Naive B cell (primary cell): ENCODE results near the gene DNALI1. TPM values are rescaled to one million over a fixed set of nuclear protein-coding genes. Genes with fewer than 3 reads are reported as not detected.

ENCODE experiments used
- ATAC-seq, 2 donors: fragments of 150-1000 bp; cut with Tn5 transposase; 2 replicates each; pipeline ENCODE4 v1.10.0; 2021; ENCODE audit warnings: low read depth in 2 of 2, mild to moderate bottlenecking in 2 of 2, moderate library complexity in 2 of 2
- DNase-seq: peaks from one replicate; pipeline ENCODE4 v3.0.0; 2022
- H3K27ac Mint-ChIP-seq, 6 donors: one replicate each; pipeline ENCODE4 v1.8.0; 2020 to 2022; ENCODE audit warnings: mild to moderate bottlenecking in 6 of 6, mixed read lengths in 6 of 6, moderate library complexity in 5 of 6, inconsistent platforms in 2 of 6
- H3K27me3 Mint-ChIP-seq, 3 donors: one replicate each; pipeline ENCODE4 v1.8.0; 2021 to 2022; ENCODE audit warnings: mixed read lengths in 3 of 3, mild to moderate bottlenecking in 1 of 3
- H3K36me3 Mint-ChIP-seq, 2 donors: one replicate each; pipeline ENCODE4 v1.8.0; 2020 to 2022; ENCODE audit warnings: mixed read lengths in 2 of 2, inconsistent platforms in 1 of 2, mild to moderate bottlenecking in 1 of 2
- H3K4me1 Mint-ChIP-seq, 3 donors: one replicate each; pipeline ENCODE4 v1.8.0; 2020 to 2022; ENCODE audit warnings: mixed read lengths in 3 of 3, inconsistent platforms in 1 of 3, mild to moderate bottlenecking in 1 of 3, moderate library complexity in 1 of 3
- H3K4me3 Mint-ChIP-seq, 8 donors: one replicate each; pipeline ENCODE4 v1.8.0; 2020 to 2022; ENCODE audit warnings: mild to moderate bottlenecking in 8 of 8, mixed read lengths in 8 of 8, moderate library complexity in 8 of 8, inconsistent platforms in 2 of 8
- H3K9me3 Mint-ChIP-seq, 7 donors: one replicate each; pipeline ENCODE4 v1.8.0; 2020 to 2022; ENCODE audit warnings: mixed read lengths in 7 of 7, mild to moderate bottlenecking in 5 of 7, inconsistent platforms in 2 of 7, moderate library complexity in 1 of 7
- polyA plus RNA-seq, 6 donors: library from polyadenylated mRNA; unstranded; fragments of 300-500 nt; fragmentation: Illumina TruSeq; gene quantifications; one replicate each; pipeline ENCODE4 v1.2.3, GENCODE V29; 2021; ENCODE audit warnings: low read depth in 6 of 6

The DNALI1 gene
- polyA plus RNA-seq, 6 donors from 2014 or later, result 0.08 to 0.18 (median 0.14) TPM; not detected in 2

DNA sequence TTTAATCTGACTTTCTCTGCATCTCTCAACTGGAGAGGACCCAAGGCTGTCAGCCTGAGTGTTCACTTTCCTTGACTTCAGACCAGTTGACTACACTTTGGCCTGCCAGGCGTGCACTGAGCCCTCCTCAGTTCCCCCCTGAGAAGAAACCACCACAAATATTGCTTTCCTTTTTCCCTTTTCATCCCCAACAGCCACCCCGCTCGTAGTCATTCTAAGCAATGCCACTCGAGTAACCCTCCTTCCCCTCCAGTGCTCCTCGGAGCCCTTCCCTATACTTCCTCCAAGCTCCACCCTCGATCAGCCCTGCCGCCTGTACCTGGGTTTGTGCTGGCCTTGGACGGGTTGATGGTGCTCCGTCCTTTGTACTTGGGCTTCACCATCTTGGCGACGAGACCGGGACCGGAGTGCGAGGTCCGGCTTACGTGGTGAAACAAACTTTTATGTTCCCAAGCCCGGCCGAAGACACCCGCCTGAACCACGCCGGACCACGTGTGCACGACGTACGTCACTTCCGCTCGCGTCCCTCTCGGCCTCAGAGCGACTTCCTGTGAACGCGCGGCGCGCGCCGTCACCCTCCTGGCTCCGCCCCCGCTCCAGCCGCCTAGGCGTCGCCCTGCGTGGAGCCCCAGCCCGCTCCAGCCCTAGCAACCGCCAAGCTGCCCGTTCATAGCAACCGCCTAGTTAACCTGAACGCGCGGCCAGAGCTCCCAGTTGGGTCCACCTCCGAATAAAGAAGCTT lies 38.9 kb downstream of the DNALI1 start, which contains the start of gene GNL2:
GNL2 (minus strand) TSS at position 498 of the 742 bp plus-strand sequence; CDS start at position 383, 115 bp downstream.
- peaks cover 5 to 6% of the 10 kb centered on the region in 2 donors for H3K36me3 Mint-ChIP-seq
- peak; percentile 98 for DNase-seq
- H3K9me3 Mint-ChIP-seq, result no peaks in the 10 kb centered on the region
- H3K4me1 Mint-ChIP-seq, result peaks cover 18 to 30% (median 19%) of the 10 kb centered on the region in 3 donors
- peaks cover 0 to 5% (median 0%) of the 10 kb centered on the region in 3 donors for H3K27me3 Mint-ChIP-seq
- H3K4me3 Mint-ChIP-seq, result peak within 1 kb of the TSS; percentile 98 to 100 (median 100)
- peak within 1 kb of the TSS; percentile 99 to 100 (median 99) for H3K27ac Mint-ChIP-seq
- ATAC-seq, result peak; percentile 96 to 97

DNA sequence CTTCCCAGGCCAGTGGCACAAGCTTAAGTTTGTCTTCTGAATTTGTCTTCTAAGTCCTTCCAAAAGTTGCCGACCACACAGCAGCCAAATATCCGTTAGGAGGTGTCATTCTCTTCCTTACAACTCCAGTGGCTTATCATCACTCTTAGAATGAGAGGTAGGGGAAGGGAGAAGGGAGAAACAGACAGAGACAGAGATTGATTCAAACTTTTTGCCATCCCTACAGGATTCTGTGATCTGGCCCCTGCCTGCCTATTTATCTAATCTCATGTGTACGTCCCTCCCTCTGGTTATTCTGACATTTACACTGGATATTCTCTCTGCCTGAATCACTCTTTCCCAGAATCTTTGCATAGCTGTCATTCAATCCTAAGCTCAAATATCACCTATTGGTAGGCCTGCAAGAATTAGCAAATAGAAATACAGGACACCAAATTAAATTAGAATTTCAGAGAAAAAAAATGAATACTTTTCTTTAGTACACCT lies 39.5 kb downstream of the DNALI1 start:
- H3K36me3 Mint-ChIP-seq, result peaks cover 0 to 6% of the 10 kb centered on the region in 2 donors
- no peaks in the 10 kb centered on the region for H3K9me3 Mint-ChIP-seq
- DNase-seq (no peak), ATAC-seq (peak in 1 of 2 donors; percentile 3)
- peak overlapping the region; percentile 98 to 100 (median 100) for H3K4me3 Mint-ChIP-seq
- H3K27me3 Mint-ChIP-seq, result peaks cover 0 to 5% (median 4%) of the 10 kb centered on the region in 3 donors
- H3K27ac Mint-ChIP-seq, result peak overlapping the region; percentile 99 to 100 (median 99)
- H3K4me1 Mint-ChIP-seq, result peaks cover 18 to 30% (median 19%) of the 10 kb centered on the region in 3 donors

DNA sequence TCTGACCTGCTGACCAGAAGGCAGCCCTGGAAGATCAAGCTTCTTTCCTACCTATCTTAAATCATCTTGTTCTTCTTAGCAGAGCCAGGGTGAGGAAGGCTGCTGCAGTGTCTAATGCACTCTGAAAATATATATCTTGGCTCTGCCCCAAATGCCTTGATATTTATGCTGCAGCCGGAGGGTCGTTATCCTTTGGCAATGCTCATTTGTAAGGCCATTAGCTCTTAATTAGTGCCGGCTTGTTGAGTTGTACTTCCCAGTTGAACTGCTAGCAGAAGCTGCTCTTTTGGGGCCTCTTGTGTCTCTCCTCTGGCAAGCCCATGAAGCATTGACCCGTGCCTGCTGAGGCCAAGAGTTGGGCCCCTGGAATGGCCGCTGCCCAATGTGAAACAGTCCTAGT lies 43.2 kb downstream of the DNALI1 start:
- Mint-ChIP-seq H3K36me3 (peaks cover 0 to 6% of the 10 kb centered on the region in 2 donors), H3K27ac (no peak overlapping the region), H3K4me1 (peaks cover 15 to 25% (median 24%) of the 10 kb centered on the region in 3 donors), H3K9me3 (no peaks in the 10 kb centered on the region), H3K4me3 (no peak overlapping the region), H3K27me3 (peaks cover 8 to 24% (median 16%) of the 10 kb centered on the region in 3 donors)
- DNase-seq (no peak), ATAC-seq (no peak)

DNA sequence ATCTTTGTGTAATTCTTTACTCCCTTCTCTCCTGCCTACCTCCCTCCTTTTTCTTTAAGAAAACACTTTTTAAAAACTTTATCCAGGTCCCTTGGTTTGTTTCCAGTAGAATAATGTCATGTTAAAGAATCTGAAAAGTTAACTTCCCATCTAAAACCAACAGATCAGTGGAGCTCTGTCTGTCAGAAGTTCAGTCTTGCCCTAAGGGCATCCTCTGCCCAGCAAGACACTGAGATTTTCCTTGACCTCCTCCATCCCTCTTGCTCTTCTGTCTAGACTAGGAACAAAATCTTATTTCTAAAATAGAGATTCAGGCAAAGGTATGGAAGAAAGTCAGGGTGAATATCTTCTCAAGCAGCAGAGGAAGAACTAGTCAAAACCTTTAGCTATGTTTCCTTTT lies 44.7 kb downstream of the DNALI1 start:
- Mint-ChIP-seq H3K9me3 (no peaks in the 10 kb centered on the region), H3K4me1 (peaks cover under 1 to 10% (median 9%) of the 10 kb centered on the region in 3 donors), H3K27me3 (peaks cover 10 to 25% (median 18%) of the 10 kb centered on the region in 3 donors), H3K4me3 (no peak overlapping the region), H3K36me3 (no peaks in the 10 kb centered on the region), H3K27ac (peak overlapping the region in 4 of 6 donors; percentile 8 to 30 (median 26))
- DNase-seq, result no peak
- no peak for ATAC-seq

DNA sequence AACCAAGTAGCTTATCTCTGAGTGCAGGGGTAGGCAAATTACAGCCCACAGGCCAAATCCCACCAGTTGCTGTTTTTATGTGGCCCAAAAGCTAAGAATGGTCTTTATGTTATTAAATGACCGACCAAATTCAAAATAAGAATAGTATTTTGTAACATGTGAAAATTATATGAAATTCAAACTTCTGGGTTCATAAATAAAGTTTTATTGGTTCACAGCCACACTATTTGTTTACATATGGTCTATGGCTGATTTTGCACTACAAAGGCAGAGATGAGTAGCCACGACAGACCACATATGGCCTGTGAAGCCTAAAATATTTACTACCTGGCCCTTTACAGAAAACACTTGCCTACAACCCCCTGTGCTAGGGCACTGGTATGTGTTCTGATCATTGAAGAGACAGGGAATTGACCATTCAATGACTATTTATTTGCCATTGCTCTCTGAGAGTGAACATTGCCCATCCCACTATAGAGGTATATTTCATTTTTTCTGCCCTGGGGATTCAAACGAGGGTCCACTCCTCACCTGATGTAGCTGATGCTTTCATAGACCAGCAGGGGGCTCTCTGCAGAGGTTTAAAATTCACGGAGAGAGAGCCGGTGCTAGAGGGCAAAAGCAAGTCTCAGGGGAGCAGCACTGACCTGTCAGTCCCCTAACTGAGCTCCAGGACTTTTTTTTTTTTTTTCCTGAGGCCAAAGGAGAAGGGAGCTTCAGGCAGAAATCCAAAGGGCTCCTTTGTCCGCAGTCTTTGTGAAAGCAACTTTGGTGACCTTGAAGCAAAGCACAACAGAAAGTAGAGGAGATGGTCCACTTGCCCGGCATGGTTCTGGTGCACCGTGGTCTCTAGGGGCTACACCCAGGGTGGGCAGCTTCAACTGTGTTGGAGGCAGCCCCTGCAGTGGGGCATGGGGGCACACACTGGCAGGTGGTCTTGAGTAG lies 46.3 kb downstream of the DNALI1 start:
- H3K4me1 Mint-ChIP-seq, result peaks cover 0 to 6% (median 6%) of the 10 kb centered on the region in 3 donors
- no peaks in the 10 kb centered on the region for H3K36me3 Mint-ChIP-seq
- no peaks in the 10 kb centered on the region for H3K9me3 Mint-ChIP-seq
- H3K4me3 Mint-ChIP-seq, result peak overlapping the region in 2 of 8 donors; percentile 22 to 62
- H3K27me3 Mint-ChIP-seq, result peaks cover 10 to 25% (median 18%) of the 10 kb centered on the region in 3 donors
- ATAC-seq, result peak; percentile 61 to 66
- peak overlapping the region in 1 of 6 donors; percentile 23 for H3K27ac Mint-ChIP-seq
- DNase-seq, result peak; percentile 44

DNA sequence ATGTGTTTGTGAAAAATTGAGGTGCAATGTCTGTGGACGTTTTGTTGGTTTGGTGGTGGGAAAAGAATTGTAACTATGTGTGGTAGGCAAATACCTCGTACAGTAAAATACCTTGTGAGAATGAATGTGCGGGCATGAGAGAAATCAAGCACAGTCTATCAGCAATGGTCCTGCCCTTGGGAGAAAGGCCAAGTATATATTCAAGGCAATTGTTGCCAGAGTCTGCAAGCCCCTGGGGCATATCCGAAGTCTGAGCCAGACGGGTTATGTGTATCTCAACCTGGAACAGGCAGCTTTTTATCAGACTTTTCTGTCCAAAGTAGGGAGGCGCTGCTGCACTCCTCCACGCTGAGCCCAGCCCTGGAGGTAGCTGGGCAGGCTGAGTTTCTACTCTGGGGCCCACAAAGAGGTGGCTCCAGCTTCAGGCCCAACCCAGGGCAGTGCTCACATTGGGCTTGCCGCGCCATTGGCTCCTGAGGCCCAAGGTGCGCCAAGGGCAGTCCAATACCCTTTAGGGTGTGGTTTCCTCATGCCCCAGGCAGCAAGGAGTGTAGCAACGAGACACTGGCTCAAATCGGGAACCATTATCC lies 48.4 kb downstream of the DNALI1 start:
- no peak for DNase-seq
- H3K4me1 Mint-ChIP-seq, result peaks cover 0 to 6% (median 6%) of the 10 kb centered on the region in 3 donors
- peak overlapping the region in 1 of 6 donors; percentile 10 for H3K27ac Mint-ChIP-seq
- no peak for ATAC-seq
- H3K9me3 Mint-ChIP-seq, result no peaks in the 10 kb centered on the region
- H3K36me3 Mint-ChIP-seq, result no peaks in the 10 kb centered on the region
- peaks cover 10 to 22% (median 18%) of the 10 kb centered on the region in 3 donors for H3K27me3 Mint-ChIP-seq
- H3K4me3 Mint-ChIP-seq, result no peak overlapping the region

DNA sequence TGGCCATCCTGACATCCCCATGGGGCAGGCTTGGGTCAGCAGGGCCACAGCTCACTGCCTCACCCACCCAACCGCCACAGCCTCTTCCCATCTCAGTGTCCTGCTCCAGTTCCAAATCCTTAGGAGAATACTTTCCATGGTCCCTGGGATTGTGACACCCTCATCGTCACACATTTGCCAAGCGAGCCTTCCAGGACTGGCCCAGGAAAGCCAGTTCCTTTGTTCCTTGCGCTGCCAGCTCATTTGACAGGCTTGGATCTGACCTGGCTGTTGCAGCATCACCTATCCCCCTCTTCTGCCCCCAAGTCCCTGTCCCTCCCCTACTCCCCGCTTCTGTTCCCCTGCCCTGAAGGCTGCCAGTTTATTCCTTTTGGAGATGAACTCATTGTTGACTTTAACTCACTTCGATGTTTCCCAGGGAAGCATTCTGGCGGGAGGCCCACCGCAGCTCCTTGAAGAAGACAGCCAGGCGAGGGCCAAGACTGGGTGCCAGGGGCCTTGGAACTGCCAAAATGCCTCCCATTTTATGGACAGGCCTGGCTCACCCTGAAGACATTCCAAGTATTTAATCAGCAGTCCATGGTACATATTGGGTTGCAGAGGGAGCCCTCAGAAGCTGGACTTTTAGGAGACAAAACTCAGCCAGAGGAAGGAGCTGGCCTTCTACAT lies 49.2 kb downstream of the DNALI1 start:
- peaks cover 0 to 6% (median 6%) of the 10 kb centered on the region in 3 donors for H3K4me1 Mint-ChIP-seq
- H3K27me3 Mint-ChIP-seq, result peaks cover 10 to 20% (median 16%) of the 10 kb centered on the region in 3 donors
- H3K9me3 Mint-ChIP-seq, result no peaks in the 10 kb centered on the region
- no peaks in the 10 kb centered on the region for H3K36me3 Mint-ChIP-seq
- no peak overlapping the region for H3K27ac Mint-ChIP-seq
- DNase-seq, result no peak
- no peak for ATAC-seq
- H3K4me3 Mint-ChIP-seq, result no peak overlapping the region

DNA sequence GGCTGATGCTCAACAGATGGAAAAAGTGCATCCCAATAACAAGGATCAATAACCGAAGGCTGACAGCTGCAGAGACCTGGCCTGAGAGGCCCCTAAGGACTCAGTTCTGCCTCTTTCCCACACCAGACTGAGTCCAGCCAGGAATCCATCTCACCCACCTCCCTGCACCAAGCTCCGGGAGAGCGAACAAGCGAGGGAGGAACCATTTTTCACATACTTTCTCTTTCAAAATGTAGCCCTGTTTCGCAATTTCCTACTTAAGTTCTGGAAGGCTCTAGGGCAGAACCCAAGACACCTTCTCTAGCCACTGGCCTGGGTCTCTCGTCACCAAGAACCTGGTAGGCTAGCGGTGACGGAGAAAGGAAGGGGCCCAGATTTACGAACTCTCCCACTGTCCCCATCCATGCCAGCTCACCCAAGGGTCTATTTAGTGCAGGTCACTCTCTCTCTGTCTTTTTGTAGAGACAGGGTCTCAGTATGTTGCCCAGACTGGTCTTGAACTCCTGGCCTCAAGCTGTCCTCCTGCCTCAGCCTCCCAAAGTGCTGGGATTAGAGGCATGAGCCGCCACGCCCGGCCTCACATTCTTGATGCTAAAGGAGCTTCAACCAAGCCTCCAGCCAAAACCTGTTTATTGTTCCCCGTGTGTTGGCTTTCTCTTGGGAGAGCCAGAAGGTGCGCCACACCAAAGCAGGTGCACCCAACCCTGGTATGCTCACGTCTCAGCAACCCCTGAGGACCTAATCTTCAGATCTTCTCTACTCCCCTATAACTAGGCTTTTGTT lies 49.9 kb downstream of the DNALI1 start:
- Mint-ChIP-seq H3K4me3 (no peak overlapping the region), H3K27me3 (peaks cover 10 to 20% (median 11%) of the 10 kb centered on the region in 3 donors), H3K4me1 (peaks cover 0 to 6% (median 6%) of the 10 kb centered on the region in 3 donors), H3K27ac (peak overlapping the region in 1 of 6 donors; percentile 85), H3K36me3 (no peaks in the 10 kb centered on the region), H3K9me3 (no peaks in the 10 kb centered on the region)
- no peak for ATAC-seq
- DNase-seq, result no peak

DNA sequence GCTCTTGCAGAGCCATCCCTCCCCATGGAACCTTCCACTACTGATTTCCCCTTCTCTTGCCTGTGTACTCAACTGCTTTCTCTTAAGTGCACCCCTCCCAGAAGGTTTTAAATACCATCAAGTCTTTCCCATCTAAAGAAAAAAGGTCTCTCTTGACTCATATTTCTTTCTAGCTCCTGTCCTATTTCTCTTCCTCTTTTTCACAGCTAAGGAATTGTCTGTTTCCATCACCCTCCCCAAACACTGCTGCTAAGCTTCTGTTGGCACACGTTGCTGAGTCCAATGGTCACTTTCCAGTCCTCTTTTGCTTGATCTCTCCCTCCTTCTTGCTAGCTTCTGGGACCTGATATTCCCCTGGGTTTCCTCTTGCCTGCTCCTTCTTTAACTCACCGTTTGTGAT lies 52.3 kb downstream of the DNALI1 start:
- DNase-seq, result no peak

DNA sequence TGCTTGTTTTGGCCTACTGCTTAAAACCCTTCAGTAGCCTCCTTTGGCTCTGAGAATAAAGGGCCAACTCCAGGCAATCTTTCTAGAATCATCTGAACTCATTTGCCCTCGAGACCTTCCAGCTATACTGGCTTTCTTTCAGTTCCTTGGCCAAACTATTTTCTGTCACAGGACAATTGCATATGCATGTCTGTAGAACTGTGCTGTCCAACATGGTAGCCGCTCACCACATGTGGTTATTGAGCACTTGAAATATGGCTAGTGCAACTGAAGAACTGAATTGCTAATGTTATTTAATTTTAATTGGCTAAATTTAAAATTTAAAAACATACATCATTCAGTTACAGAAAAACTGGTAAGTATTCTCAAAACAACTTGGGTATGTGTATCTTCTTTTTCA lies 53.3 kb downstream of the DNALI1 start:
- DNase-seq (no peak), ATAC-seq (no peak)
- no peak overlapping the region for H3K27ac Mint-ChIP-seq
- no peaks in the 10 kb centered on the region for H3K4me1 Mint-ChIP-seq
- no peak overlapping the region for H3K4me3 Mint-ChIP-seq
- no peaks in the 10 kb centered on the region for H3K36me3 Mint-ChIP-seq
- H3K27me3 Mint-ChIP-seq, result peaks cover 8 to 27% (median 22%) of the 10 kb centered on the region in 3 donors
- H3K9me3 Mint-ChIP-seq, result no peaks in the 10 kb centered on the region

More for the DNA sequence above, 52.3 kb downstream of the DNALI1 start:
- H3K4me1 Mint-ChIP-seq, result peaks cover 0 to 2% (median 0%) of the 10 kb centered on the region in 3 donors
- ATAC-seq, result no peak
- no peak overlapping the region for H3K4me3 Mint-ChIP-seq
- peaks cover 16 to 28% (median 28%) of the 10 kb centered on the region in 3 donors for H3K27me3 Mint-ChIP-seq
- no peaks in the 10 kb centered on the region for H3K36me3 Mint-ChIP-seq
- no peaks in the 10 kb centered on the region for H3K9me3 Mint-ChIP-seq
- H3K27ac Mint-ChIP-seq, result no peak overlapping the region

DNA sequence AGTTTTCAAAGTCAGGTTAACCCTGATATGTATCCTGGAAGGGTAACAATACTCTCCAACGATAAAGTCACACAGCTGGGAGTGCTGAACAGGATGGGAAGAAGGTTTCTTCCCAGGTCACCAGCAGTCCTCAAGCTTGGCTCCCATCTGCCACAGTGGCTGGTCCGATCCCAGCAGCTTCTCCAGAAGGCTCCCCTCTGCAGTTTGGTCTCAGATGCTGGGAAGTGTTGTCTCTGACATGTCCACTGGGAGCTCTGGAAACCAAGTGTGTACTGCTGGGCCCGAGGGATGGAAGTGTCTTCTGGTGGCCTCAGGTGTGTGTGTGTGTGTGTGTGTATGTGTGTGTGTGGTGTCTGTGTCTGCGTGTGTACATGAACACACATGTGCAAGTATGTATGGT lies 55.4 kb downstream of the DNALI1 start:
- Mint-ChIP-seq H3K27ac (no peak overlapping the region), H3K4me1 (no peaks in the 10 kb centered on the region), H3K27me3 (peaks cover 18 to 46% (median 38%) of the 10 kb centered on the region in 3 donors), H3K4me3 (no peak overlapping the region), H3K36me3 (no peaks in the 10 kb centered on the region), H3K9me3 (no peaks in the 10 kb centered on the region)
- ATAC-seq, result no peak
- no peak for DNase-seq

DNA sequence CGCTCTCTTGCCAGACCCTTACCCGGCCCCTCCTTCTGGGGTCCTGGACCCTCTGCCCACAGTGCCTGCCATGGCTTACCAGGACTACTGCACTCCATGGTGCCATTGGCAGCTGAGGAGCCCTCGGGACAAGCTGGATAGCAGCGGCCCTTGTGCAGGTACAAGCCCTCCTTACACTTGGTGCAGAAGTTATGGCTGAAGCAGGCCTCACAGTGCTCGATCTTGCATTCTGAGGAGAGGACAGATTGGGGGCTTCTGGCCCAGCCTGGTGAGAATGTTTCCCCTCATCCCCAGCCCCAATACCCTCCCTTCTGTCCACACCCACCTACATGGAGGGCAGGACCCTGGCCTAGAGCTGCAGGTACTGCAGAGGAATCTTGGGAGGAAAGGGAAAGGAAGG lies 57.4 kb downstream of the DNALI1 start:
- DNase-seq (no peak), ATAC-seq (no peak)
- Mint-ChIP-seq H3K9me3 (peaks cover 0 to 2% (median 0%) of the 10 kb centered on the region in 7 donors), H3K27ac (no peak overlapping the region), H3K4me3 (no peak overlapping the region), H3K4me1 (no peaks in the 10 kb centered on the region), H3K27me3 (peaks cover 33 to 63% (median 55%) of the 10 kb centered on the region in 3 donors), H3K36me3 (no peaks in the 10 kb centered on the region)
